Measurements from ENCODE around the gene DDX4.

The DDX4 gene

GRCh38 chr5:55856516-55857246 lies 118.8 kb downstream of the DDX4 start:
- Histone ChIP-seq H3K79me2 (no peaks in the 10 kb centered on the region), H3K27me3 (ENCODE audit: control insufficient read depth, insufficient read depth, low read length) (no peaks in the 10 kb centered on the region), H3K4me2 (ENCODE audit: low read length) (no peak overlapping the region), H2AFZ (no peak overlapping the region), H3K36me3 (ENCODE audit: control insufficient read depth, insufficient read depth, low read length) (no peaks in the 10 kb centered on the region), H3K9me3 (ENCODE audit: control insufficient read depth, low read length) (no peaks in the 10 kb centered on the region), H3K4me1 (no peaks in the 10 kb centered on the region), H3K4me3 (ENCODE audit: low read depth, low read length) (no peak overlapping the region), H3K9ac (no peak overlapping the region), H3K27ac (no peak overlapping the region)
- no peak for TF ChIP-seq CTCF (IDR thresholded peaks at IDR 0.05)

- no peak for TF ChIP-seq CTCF (IDR thresholded peaks at IDR 0.05)
- Histone ChIP-seq H3K27me3 (ENCODE audit: control insufficient read depth, insufficient read depth, low read length) (no peaks in the 10 kb centered on the region), H3K4me3 (ENCODE audit: low read depth, low read length) (no peak overlapping the region), H3K9ac (no peak overlapping the region), H3K9me3 (ENCODE audit: control insufficient read depth, low read length) (no peaks in the 10 kb centered on the region), H3K36me3 (ENCODE audit: control insufficient read depth, insufficient read depth, low read length) (no peaks in the 10 kb centered on the region), H3K4me1 (no peaks in the 10 kb centered on the region), H3K4me2 (ENCODE audit: low read length) (no peak overlapping the region), H2AFZ (no peak overlapping the region), H3K79me2 (no peaks in the 10 kb centered on the region), H3K27ac (no peak overlapping the region)
Measured at GRCh38 chr5:55857247-55857640, 119.4 kb downstream of the DDX4 start.

GRCh38 chr5:55858104-55858503 lies 120.2 kb downstream of the DDX4 start:
- Histone ChIP-seq H3K4me2 (ENCODE audit: low read length) (no peak overlapping the region), H3K27me3 (ENCODE audit: control insufficient read depth, insufficient read depth, low read length) (no peaks in the 10 kb centered on the region), H2AFZ (no peak overlapping the region), H3K9ac (no peak overlapping the region), H3K9me3 (ENCODE audit: control insufficient read depth, low read length) (no peaks in the 10 kb centered on the region), H3K27ac (no peak overlapping the region), H3K36me3 (ENCODE audit: control insufficient read depth, insufficient read depth, low read length) (no peaks in the 10 kb centered on the region), H3K79me2 (no peaks in the 10 kb centered on the region), H3K4me1 (no peaks in the 10 kb centered on the region), H3K4me3 (ENCODE audit: low read depth, low read length) (no peak overlapping the region)
- no peak for TF ChIP-seq CTCF (IDR thresholded peaks at IDR 0.05)

- Histone ChIP-seq H3K79me2 (no peaks in the 10 kb centered on the region), H3K27me3 (ENCODE audit: control insufficient read depth, insufficient read depth, low read length) (no peaks in the 10 kb centered on the region), H3K9me3 (ENCODE audit: control insufficient read depth, low read length) (no peaks in the 10 kb centered on the region), H3K4me3 (ENCODE audit: low read depth, low read length) (no peak overlapping the region), H3K4me1 (no peaks in the 10 kb centered on the region), H3K36me3 (ENCODE audit: control insufficient read depth, insufficient read depth, low read length) (no peaks in the 10 kb centered on the region), H3K4me2 (ENCODE audit: low read length) (no peak overlapping the region), H3K27ac (no peak overlapping the region), H3K9ac (no peak overlapping the region), H2AFZ (no peak overlapping the region)
- TF ChIP-seq CTCF (IDR thresholded peaks at IDR 0.05) = no peak
Measured at GRCh38 chr5:55860288-55860687, 122.4 kb downstream of the DDX4 start.

GRCh38 chr5:55860709-55861108 lies 122.8 kb downstream of the DDX4 start:
- H3K79me2 ChIP-seq = no peaks in the 10 kb centered on the region
- no peak overlapping the region for H3K4me3 ChIP-seq (ENCODE audit: low read depth, low read length)
- H3K27me3 ChIP-seq (ENCODE audit: control insufficient read depth, insufficient read depth, low read length) = no peaks in the 10 kb centered on the region
- H3K9ac ChIP-seq = no peak overlapping the region
- H3K27ac ChIP-seq = no peak overlapping the region
- H3K4me2 ChIP-seq (ENCODE audit: low read length) = no peak overlapping the region
- no peak overlapping the region for H2AFZ ChIP-seq
- no peaks in the 10 kb centered on the region for H3K9me3 ChIP-seq (ENCODE audit: control insufficient read depth, low read length)
- TF ChIP-seq CTCF (IDR thresholded peaks at IDR 0.05) = no peak
- no peaks in the 10 kb centered on the region for H3K4me1 ChIP-seq
- H3K36me3 ChIP-seq (ENCODE audit: control insufficient read depth, insufficient read depth, low read length) = no peaks in the 10 kb centered on the region
